GM12865 (cell line): Measurements from ENCODE around the gene RRM2.
"Not testable (repeated sequence)": the region's sequence is repeated elsewhere in the genome, so short reads cannot be mapped to it uniquely, and the experiment has no call there.

Experiments used
- DNase-seq: peaks from one replicate; pipeline ENCODE4 v3.0.0; 2010; ENCODE audit warnings: low read depth
- H3K4me3 ChIP-seq: 2 replicates; pipeline ENCODE4 v1.5.1; 2011; ENCODE audit warnings: mild to moderate bottlenecking, low read depth, low read length, control low read depth
- CTCF ChIP-seq: IDR thresholded peaks from 2 replicates; pipeline ENCODE4 v1.5.1; 2011; ENCODE audit warnings: low read length, control low read depth, low read depth, inconsistent platforms; ENCODE audit not compliant: insufficient read depth; ENCODE audit errors: missing control alignments

RRM2 gene

GRCh38 chr2:10089565-10090190 lies 32.9 kb upstream of the RRM2 start:
- H3K4me3 ChIP-seq: no peak overlapping the region
- TF ChIP-seq CTCF: no peak
- no peak for DNase-seq

- TF ChIP-seq CTCF: no peak
- H3K4me3 ChIP-seq: peak overlapping the region; percentile 23
- no peak for DNase-seq
These were observed 31.2 kb upstream of the RRM2 start for GRCh38 chr2:10091182-10091888.

- H3K4me3 ChIP-seq, DNase-seq: not testable (repeated sequence)
These were observed 30.7 kb upstream of the RRM2 start for GRCh38 chr2:10091889-10092244.

- no peak overlapping the region for H3K4me3 ChIP-seq
- DNase-seq: no peak
- no peak for TF ChIP-seq CTCF
These were observed 28.2 kb upstream of the RRM2 start for GRCh38 chr2:10094271-10094814.

- TF ChIP-seq CTCF: no peak
- H3K4me3 ChIP-seq: no peak overlapping the region
- DNase-seq: no peak
These were observed 27.4 kb upstream of the RRM2 start for GRCh38 chr2:10095175-10095574.

GRCh38 chr2:10096641-10097040 lies 25.9 kb upstream of the RRM2 start:
- DNase-seq: no peak
- no peak overlapping the region for H3K4me3 ChIP-seq
- TF ChIP-seq CTCF: no peak

GRCh38 chr2:10097352-10098148 lies 25.0 kb upstream of the RRM2 start:
- H3K4me3 ChIP-seq: no peak overlapping the region
- DNase-seq: peak; percentile 50
- peak; percentile 93 for TF ChIP-seq CTCF
